Ramos (cell line): ENCODE data around the gene SCN5A.

Experiments used
- in situ Hi-C: fragments of 300-500 bp; cut with MboI; formaldehyde crosslinking; loops from one replicate; pipeline ENCODE4 v1.14.3; 2022; ENCODE audit warnings: low sequenced_read_pairs; ENCODE audit not compliant: unreplicated experiment

The SCN5A gene

DNA sequence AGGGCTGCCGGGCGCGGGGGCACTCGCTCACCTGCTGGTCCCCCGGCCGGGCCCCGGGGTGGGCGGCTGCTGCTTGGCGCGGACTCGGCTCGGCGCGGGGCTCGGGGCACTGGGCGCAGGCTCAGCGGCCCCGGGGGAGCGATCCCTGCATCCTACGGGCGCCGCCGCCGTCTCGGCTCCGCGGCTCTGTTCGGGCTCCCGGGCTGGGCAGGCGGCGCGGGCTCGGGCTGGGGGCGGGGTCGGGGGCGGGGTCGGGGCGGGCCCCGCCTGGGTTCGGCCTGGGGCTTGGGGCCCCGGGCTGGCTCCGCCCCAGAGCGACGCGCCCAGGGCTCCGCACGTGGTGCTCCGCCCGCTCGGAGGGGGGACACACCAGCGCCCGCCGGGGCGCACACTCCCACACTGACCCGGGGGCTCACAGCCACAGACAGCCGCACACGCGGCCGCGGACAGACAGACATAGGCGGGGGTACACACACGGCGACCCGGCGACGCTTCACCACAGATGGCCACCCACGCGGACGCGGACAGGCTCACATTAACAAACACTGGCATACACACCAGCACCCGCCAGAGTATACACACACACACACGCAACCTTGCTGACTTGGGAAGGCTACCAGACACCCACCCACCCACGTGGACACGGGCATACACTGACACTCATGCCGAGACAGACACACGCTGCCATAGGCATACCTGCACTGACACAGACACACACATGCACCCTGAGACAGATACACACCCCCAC lies at the start of gene SCN5A:
TSS of gene SCN5A (minus strand) at position 188 of the 748 bp plus-strand sequence. CDS start 16,380 bp downstream, outside the sequence.
- in situ Hi-C loops, result loop anchor here (10.0 kb wide), 1 partner anchor 125 kb away; no protein-coding TSS in a partner anchor

DNA sequence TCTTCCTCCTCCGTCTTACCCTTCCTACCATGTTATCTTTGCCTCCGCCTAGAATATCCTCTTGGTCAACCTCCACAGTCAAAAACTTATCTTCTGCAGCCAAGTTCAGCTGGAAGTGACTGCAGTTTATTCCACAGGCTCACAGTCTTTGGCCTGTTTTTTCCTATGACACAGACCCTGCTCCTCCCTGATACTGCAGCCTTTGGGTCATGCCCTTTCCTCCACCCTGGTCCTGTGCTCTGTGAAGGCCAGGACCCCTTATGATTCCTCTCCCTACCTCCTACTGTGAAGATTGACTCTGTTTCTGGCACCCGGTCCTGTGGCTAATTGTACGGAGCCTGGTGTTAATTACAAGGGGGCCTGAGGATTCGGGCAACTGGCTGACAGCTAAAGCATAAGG lies 49.3 kb upstream of the SCN5A start:
- in situ Hi-C loops, result no loop called here

DNA sequence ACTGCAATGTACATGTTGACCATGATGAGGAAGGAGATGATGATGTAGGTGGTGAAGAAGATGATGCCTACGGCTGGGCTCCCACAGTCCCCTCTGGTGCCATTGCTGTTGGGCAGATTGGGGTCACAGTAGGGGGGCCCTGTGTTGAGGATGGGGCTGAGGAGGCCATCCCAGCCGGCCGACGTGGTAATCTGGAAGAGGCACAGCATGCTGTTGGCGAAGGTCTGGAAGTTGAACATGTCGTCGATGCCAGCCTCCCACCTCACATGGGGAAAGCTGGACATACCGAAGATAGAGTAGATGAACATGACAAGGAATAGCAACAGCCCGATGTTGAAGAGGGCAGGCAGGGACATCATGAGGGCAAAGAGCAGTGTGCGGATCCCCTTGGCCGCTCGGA lies 48.6 kb upstream of the SCN5A start:
- in situ Hi-C loops, result no loop called here

DNA sequence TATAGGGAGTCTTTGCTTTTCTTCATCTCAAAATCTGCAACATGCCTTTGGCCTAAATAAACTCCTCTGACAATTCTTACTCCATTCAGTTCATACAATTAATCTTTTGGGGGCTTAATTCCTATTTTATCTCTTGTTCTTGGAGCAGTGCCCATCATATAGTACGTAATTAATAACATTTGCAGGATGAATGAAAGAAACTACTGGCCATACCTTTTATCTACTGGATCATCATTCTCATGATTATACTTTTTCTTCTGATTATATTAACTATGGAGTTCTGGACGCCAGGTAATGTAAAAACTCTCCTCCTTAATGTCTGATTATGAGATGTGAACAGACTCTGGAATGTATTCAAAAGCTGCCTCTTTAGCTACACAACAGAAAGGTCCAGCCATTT lies 46.5 kb upstream of the SCN5A start:
- in situ Hi-C loops, result no loop called here

DNA sequence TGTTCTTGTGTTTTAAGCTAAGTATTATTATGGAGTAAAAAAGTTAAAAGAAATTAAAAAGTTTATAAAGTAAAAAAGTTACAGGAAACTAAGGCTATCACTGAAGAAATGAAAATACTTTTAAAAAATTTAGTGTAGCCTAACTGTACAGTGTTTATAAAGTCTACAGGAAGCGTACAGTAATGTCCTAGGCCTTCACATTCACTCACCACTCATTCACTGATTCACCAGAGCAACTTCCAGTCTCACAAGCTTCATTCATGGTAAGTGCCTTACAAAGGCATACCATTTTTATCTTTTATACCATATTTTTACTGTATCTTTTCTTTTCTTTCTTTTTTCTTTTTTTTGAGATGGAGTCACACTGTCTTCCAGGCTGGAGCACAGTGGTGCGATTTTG lies 40.7 kb upstream of the SCN5A start:
- in situ Hi-C loops, result no loop called here

DNA sequence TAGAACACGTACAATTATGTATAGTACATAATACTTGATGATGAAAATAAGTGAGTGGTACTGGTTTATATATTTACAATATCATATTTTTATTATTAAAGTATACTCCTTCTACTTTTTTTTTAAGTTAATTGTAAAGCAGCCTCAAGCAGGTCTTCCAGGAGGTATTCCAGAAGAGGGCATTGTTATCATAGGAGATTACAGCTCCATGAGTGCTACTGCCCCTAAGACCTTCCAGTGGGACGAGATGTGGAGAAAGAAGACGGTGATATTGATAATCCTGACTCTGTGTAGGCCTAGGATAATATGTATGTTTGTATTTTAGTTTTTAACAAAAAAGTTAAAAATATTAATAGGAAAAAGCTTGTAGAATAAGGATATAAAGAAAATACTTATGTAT lies 40.3 kb upstream of the SCN5A start:
- in situ Hi-C loops, result no loop called here

DNA sequence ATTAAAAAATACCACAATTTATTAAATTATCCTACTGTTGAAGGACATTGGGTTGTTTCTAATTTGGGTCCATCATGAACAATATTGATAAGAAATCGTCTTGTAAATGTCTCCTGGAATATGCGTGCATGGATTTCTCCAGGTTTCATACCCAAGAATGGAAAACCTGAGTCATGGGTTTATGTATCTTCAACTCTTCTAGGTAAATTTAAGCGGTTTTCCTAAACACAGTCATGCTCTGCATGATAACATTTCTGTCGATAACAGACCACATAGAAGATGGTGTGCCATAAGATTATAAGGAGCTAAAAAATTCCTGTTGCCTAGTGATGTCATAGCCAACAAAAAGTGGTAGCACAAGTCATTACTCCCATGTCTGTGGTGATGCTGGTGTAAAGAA lies 39.9 kb upstream of the SCN5A start:
- in situ Hi-C loops, result no loop called here

DNA sequence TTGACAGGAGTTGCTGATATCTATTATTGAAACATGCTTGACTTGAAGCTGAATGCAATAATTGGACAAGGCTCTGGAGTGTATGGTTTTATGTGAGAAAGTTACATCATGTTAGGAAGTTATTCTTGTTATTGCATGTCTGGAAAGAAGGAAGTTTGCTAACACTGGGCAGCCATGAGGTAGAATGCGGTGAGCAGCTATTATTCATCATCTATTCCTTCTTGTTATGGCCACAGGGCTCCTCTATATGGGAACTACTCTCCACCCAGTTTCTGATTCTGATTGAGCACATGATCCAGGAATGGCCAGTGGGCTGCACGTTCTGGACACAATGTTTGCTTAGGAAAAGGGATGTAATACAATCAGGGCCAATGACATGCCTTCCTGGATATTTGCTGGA lies 37.8 kb upstream of the SCN5A start:
- in situ Hi-C loops, result no loop called here

DNA sequence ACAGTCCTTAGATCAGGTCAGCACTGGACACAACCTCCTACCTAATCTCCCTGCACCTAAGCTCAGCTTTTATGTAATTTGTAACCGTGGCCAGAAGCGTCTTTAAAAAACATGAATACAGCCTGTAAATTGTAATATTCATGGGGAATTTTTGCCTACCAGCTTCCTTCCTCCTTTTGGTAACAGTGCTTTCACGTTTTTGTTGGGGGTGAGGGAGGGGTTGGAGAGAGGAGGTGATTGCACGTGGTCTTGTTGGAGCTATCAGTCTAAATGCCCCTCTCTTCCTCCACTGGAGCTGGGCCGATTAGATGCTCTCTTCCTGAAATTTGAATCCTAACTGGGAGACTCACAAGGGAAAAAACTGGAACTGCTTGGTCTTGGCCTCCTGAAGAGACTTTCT lies 35.1 kb upstream of the SCN5A start:
- in situ Hi-C loops, result no loop called here

DNA sequence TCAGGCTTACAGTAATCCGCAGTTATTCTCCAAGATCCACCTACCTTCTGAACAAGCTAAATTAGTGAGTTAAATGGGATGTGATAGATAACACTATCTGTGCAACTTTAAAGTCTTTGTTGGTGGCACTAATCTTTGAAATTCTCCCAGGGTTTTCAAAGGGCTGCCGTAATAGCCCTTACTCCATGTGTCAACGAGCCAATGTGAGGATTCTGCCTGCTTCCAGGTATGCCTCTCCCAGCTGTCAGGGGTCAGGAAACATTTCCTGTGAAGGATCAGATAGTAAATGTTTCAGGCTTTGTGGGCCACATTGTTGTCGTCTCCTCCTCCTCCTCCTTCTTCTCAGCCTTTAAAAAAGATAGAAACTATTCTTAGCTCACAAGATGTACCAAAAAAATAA lies 20.2 kb upstream of the SCN5A start:
- in situ Hi-C loops, result no loop called here

DNA sequence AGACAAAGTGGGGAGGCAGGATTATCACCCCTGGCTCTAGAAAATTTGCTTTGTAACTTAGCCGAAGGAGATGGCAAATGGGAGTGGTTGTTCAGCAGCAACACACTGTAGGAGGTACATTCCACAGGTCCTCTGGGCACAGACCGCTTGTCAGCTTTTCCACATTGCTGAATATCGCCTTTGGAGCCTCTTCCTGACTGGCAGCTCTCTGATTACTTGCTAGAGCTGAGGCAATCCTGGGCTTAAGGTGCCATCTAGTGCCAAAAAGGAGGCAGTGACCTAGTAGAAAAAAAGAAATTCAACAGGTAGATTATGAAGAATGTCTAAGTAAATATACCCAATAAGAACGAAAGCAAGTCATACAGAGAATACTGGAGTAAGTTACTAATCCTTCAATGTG lies 13.1 kb upstream of the SCN5A start:
- in situ Hi-C loops, result no loop called here

DNA sequence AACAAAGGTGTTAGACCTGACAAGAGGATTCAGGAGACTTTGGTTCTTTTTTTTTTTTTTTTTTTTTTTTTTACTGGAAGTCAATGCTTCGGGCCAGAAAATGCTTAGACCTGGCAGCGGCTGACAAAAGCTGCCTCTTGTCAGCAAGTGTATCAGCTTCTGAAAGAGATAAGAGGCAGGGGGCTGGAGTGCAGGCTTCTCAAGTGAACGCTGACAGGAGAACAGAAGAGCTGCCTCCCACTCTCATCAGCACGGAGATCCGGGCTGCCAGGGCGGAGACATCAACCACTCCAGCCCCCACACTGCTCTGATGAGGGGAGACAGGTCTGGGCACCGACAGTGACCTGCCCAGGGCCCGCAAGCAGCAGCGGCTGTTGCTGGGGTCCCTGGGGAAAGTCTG lies 9.4 kb upstream of the SCN5A start:
- in situ Hi-C loops, result no loop called here

DNA sequence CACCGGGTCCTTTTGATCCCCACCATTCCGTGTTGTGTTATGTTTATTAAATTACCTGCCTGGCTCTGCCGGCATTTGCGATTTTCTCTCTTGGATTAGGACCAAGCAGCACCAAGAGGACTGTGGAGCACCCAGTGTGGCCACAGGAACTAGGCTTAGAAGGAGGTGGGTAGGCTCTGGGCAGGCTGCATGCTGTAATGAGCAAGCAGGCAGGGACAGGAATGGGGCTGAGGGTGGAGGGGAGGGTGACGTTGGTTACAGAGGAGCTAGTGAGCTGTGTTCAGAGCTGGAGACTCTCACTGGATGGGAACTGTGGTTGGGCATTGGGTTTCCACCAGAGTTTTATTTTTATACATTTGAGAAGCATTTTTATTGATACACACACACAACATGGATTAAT lies 7.9 kb upstream of the SCN5A start:
- in situ Hi-C loops, result no loop called here

DNA sequence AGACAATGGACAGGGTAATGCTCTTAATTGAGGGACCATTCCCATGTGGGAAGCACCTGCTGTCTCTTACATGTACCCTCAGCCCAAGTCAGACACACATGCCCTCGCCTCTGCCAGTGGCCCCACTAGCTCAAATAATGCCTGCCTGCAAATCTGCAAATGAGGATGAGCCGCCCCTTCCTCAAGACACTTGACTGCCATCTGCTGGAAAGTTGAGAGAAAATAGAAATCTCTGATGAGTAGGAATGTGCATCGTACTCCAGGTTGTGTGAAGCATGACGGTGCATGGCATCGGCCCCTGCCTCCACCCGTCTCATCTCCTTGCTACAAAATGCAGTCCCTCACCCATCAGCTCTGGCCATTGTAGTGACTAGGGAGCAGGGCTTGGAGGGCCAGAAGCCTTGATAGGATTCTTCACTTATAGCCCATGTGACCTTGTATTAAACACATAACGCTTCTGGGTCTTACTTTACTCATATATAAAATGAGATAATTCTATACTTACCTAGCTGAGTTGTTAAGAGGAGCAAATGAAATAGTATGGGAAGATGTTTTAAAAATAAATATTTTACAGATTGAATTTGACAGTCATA lies 6.3 kb upstream of the SCN5A start:
- in situ Hi-C loops, result no loop called here

DNA sequence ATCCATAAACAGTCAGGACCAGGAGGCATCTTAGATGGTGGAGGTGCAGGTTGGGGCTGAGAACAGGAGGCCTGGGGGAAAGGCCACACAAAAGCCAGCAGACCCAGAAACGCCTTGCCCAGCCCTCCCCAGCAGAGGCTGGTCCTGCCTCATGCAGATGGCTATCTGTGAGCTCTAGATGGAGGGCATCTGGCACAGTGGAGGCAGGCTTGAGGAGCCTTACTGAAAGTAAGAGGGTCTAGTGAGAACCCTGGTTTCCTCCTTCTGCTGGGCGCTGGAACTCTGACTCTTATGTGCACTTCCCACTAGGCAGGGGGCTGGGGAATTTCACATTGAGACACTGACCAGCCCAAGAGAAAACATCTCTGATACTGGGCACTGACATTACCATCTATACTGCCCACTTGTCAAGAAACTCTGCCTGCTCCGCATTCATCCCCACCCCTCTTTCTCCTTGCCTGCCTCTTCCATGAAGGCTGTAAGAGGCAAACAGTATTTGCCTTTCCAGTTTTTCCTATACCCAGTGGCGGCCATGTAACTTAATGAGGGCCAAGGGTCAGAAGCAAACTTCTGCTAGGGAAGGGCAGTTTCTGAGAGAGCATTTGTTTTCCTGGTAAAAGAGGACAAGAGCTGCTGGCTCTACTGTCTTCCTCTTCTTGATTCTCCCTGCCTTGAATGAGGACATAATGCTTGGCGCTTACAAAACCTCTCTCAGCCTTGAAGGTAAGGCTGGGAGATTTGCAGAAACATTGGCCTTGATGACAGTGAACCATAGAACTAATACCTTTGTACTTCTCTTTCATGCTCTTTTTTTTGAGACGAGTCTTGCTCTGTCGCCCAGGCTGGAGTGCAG lies 4.4 kb upstream of the SCN5A start:
- in situ Hi-C loops, result no loop called here

DNA sequence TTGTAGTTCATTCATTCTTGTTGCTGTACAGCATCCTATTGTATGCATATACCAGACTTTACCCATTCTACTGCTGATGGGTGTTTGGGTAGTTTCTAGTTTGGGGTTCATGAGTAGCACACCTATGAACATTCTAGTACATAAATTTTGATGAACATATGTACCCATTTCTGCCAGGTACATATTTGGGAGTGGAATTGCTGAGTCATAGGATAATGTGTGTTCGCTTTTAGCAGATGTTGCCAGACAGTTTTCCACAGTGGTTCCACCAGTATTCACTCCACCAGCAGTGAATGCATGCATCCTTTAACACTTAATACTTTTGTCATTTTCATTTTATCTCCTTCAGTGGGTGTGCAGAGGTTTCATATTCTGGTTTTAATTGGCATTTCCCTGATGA lies 3.4 kb upstream of the SCN5A start:
- in situ Hi-C loops, result no loop called here

DNA sequence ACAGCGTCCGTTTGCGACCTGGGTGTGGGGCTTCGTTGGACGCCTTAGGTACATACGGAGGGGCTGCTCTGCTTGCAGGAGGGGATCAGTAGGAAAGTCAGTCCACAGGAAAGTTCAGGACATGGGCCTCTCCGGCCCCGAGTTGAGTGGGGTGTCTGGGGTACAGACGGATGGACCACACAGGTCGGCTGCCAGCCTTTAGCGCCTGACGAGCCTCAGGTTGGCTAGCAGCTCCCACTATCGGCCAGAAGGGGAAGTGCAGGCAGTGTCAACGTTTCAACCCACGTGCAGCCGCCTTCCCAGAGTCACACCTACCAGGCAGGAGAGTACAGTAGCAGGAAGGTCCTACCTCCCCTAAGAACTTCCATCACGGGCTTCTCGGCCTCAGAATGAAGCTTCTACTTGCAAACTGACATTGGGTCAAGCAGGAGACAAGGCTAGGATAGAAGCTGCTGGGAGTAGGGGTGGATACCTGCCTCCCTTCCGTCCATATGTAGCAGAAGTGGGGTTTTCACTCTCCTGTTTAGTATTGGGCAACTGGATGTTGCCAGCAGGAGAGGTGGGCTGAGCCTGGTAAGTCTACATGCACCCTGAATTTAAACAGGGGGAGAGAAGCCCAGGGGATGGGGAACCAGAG lies 1.8 kb upstream of the SCN5A start:
- in situ Hi-C loops, result no loop called here

DNA sequence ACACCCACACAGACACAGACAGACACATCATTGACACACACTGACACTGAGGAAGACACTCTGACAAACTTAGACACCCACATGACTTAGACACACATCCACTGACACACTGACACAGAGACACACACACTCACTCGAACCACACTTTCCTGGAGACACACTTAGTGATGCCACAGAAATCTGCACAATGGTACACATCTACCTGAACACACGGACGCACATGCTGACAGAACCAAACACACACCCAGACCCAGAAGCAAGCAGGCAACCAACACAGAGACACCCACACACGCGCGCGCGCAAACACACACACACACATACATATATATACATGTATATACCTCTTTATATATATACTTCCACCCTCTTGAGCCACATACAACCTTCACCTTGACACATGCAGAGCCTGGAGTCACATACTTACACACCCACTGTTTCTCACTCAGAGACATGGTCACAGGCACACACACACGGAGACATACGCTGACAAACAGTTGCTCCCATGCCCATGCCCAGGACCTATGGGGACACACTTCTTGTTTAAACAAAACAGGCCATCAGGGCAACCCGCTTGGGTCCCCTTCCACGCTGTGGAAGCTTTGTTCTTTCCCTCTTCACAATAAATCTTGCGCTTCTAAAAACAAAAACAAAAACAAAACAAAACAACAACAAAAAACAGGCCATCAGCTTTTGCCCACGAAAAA lies 913 bp upstream of the SCN5A start:
- in situ Hi-C loops, result no loop called here

DNA sequence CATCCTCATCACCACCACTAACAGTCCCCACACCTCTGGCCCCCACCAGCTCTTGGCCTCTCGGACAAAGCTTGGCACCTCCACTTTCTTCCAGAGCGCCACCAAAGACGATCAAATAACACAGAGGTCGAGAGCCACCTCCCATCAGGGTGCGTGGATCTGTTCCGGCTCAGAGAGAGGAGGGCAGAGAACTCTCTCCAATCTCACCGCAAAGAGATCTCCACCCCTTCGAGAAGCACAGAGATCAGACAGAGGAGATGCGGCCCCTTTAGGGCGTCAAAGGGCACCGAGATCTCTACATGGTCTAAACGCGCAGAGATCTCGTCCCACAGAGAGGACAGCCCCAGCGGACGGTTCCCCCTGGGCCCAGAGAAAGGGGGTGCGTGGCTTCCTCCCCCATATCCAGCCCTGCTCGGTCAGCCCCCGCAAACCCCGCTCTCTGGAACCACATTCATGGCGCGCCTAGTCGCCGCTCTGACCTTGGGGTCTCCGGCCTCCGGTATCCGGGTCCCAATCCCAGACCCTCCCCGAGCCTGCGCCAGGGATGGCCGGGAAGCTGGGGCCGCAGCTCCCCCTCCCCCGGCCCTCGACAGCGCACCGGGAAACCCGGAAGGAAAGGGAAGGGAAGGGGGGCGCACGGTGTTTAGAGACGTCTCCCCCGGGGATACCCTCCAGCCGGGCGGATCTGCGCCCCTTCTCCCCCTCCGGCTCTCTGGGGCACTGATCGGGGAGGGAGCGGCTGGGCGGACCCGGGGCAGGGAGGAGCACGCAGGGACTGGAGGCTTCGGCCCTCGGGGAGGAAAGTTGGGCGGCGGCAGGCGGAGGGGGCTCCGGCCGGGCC lies 608 bp downstream of the SCN5A start:
- in situ Hi-C loops, result loop anchor here (10.0 kb wide), 1 partner anchor 124 kb away; no protein-coding TSS in a partner anchor
